HG03469 (cell line): ENCODE results near the gene JMY.
"Not testable (repeated sequence)": the region's sequence is repeated elsewhere in the genome, so short reads cannot be mapped to it uniquely, and the experiment has no call there.

Source experiments
- ATAC-seq: cut with Tn5 transposase; IDR thresholded peaks from one replicate; pipeline ENCODE4 v1.9.1; 2021; ENCODE audit warnings: mild to moderate bottlenecking, moderate library complexity, moderate number of reproducible peaks; ENCODE audit not compliant: unreplicated experiment

The JMY gene

GRCh38 chr5:79236970-79237739 is 1.2 kb downstream of the JMY start:
- ATAC-seq: no peak

DNA sequence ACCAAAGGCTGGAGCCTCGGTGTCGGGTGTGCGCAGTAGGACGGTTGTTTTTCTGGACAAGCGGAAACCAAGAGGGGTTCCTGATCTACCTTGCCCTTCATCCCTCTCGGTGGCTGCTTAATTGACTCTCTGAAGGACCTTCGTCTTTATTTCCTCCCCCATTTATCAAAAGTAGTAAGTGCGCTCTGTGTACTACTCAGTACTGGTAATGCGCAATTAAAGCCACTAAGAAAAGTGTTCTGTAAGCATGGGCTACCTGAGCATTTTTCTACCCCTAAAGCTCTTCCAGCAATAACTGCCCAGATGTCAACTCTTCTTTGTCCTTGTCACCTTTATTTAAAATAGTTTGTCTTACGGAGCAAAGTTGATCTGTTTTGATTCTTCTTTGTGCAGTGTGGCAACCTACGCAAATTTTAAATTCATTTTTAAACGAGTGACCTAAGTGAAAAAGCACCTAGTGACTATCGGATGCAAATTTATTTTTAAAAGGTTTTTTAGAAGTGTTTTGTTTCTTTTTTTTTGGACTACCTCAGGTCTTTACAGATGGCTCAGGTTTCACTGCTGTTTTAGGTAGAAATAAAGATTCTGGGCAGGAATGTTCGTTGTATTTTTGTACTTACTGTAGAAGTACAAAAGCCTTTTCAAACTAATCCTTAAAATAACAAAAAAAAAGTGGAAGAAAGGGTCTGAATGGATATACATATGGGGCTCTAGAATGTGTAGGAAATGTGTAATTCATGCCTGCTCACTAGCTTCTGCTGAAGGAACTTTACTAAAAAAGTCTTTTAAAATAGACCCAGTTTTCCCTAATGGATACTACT is 2.0 kb downstream of the JMY start:
- ATAC-seq: no peak

DNA sequence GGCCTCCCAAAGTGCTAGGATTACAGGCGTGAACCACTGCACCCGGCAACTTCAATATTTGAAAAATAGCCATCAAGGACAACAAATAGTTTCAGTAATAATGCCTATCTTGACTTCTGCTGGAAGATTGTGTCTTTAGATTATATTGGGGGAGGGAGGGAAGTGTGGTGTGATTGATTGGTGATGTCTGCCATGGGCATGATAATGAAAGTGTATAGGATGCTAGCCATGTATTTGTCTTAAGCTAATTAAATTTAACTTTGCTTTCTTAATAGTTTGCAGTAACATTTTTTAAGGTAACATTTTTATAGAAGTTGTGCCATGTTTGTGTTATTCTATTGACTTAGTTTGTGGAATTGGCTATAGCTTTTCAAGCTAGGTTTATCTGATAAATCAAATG is 4.6 kb downstream of the JMY start:
- no peak for ATAC-seq

DNA sequence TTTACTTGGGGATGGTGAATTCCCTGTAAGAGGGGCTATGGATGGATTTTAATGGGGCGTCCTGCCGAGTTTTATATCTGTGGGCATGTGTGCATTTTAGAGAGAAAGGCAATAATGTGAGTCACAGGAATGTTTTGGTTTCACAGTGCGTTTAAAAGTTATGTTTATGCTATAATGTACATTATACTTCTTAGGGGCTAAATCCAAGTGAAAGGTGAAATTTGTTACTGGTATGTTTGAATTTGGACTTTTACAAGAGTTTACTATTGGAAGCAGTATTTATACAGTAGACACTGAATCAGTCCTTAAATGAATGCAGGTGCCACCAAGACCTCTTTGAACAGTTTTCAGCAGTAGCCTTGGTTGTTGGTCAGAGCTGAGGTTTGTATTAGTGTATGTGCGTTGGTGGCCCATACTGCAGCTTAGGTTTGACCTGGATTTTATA is 5.6 kb downstream of the JMY start:
- no peak for ATAC-seq

DNA sequence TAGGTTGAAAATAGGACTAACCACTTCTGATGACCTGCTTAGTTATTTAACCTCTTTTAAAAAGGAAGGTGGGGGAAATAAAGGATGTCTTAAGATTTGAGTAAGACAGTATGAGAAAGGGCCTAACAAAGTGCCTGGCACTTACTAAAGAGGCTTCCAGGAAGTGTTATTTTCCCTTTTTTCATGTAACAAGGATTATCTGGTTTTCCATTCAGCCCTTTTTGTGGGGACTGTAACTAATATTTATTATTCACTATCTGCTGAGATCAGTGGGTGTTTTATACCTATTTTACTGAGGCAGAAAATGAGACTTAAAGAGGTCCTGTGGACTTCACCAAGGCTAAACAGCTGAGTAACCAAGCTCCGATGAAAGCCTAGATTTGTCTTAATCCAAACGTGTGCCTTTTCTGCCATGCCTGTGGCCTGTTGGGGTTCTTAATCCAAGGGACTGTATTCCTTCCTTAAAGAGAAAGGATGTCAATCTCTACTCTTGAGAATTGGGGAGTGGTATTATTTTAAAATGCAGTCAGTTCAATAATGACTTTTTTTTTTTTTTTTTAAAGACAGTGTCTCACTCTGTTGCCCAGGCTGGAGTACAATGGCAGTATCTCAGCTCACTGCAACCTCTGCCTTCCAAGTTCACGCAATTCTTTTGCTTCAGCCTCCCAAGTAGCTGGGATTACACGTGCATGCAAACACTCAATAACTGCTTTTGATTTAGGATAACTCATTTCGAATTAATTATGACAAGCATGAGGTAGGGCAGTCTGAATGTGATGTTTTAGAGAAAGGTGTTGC is 6.5 kb downstream of the JMY start:
- no peak for ATAC-seq

- no peak for ATAC-seq
Measured at GRCh38 chr5:79243224-79243623, 7.3 kb downstream of the JMY start.

- ATAC-seq: not testable (repeated sequence)
Measured at GRCh38 chr5:79254067-79254466, 18.1 kb downstream of the JMY start.

DNA sequence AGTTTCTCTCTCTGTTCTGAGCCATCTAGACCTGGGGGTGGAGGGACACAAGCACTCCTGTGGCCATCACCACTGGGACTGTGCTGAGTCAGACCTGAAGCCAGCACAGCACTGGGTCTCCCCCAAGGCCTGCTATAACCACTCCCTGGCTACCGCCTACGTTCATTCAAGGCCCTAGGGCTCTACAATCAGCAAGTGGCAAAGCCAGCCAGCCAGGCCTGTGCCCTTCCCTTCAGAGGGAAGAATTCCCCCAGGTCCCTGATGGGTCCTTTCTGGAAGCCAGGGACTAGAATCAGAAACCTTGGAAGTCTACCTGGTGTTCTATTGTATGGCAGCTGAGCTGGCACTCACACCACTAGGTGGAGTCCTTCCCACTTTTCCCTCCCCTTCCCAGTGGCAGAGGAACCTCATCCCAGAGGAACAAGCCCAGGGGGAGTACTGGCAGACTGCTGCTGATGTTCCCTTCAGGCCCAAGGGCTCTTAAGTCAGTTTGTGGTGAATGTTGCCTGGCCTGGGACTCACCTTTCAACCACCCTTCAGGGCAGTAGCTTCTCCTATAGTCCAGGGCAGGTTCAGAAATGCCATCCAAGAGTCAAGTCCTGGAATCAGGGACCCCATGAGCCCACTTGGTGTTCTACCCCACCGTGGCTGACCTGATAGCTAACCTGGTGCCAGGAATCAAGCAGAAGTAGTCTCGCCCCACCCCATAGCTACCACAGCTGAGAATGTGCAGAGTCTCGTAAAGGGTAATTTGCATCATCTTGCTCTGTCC is 20.0 kb downstream of the JMY start:
- ATAC-seq: no peak

- ATAC-seq: no peak
Measured at GRCh38 chr5:79256563-79256962, 20.6 kb downstream of the JMY start.

GRCh38 chr5:79257314-79257713 is 21.4 kb downstream of the JMY start:
- ATAC-seq: no peak

GRCh38 chr5:79258801-79259200 is 22.9 kb downstream of the JMY start:
- ATAC-seq: no peak

GRCh38 chr5:79259383-79259782 is 23.5 kb downstream of the JMY start:
- no peak for ATAC-seq

DNA sequence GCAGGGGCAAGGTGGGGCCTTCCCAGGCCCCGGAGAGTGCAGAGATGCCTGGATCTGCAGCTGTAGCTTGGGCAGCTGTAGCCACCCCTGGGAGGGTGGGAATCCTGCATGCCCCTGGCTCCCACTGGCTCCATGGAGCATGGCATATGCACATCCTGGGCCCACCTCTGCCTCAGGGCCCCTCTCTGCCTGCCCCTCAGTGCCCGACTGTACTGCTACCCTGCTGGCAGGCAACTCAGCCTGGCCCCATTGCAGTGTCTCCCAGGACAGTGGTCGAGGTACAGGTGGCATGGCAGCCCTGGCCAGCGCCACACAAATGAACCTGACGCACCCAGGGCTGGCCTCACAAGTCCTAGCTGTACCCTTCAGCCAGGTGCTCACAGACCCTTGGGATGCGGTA is 23.9 kb downstream of the JMY start:
- ATAC-seq: no peak

- no peak for ATAC-seq
Measured at GRCh38 chr5:79261897-79262296, 26.0 kb downstream of the JMY start.

DNA sequence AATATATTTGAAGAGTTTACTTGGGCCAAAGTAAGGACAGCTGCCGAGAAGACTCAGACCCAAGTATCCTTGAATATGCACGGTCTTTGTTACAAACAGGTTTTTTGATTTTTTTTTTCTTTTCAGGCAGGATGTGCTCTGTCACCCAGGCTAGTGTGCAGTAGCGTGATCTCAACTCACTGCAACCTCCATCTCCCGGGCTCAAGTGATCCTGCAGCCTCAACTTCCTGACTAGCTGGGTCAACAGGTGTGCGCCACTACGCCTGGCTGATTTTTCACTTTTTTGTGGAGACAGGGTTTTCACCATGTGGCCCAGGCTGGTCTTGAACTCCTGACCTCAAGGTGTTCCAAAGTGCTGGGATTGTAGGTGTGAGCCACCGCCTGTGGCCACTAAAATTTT is 27.4 kb downstream of the JMY start:
- no peak for ATAC-seq

DNA sequence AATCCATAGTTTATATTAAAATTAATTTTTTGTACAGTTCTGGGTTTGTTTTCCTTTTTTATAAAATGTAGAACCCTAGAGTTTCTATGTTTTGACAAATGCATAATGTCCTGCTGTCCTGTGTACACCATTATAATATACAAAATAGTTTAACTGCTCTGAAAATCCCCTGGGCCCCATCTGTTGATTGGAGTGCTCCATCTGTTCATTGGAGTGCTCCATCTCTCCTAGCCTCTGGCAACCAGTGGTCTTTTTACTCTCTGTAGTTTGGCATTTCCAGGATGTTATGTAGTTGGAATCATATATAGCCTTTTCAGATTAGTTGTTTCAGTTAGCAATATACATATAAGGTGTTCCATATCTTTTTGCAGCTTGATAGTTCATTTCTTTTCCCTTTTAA is 31.2 kb downstream of the JMY start:
- no peak for ATAC-seq

GRCh38 chr5:79269733-79270166 is 33.8 kb downstream of the JMY start:
- ATAC-seq: no peak

DNA sequence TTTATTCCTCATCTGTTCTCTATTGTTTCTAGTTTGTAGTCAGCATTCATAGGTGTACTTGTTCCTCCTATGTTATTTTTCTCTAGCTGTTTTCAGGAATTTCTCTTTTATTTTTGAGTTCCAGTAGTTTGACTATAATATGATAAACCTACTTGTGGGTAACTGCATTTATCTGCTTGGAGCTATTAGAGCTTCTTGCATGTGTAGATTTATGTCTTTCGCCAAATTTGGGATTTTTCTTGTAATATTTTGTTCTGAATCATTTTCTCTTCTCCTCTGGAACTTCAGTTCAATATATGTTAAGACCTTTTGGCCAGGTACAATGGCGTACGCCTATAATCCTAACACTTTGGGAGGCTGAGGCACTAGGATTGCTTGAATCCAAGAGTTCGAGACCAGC is 37.4 kb downstream of the JMY start:
- ATAC-seq: no peak

DNA sequence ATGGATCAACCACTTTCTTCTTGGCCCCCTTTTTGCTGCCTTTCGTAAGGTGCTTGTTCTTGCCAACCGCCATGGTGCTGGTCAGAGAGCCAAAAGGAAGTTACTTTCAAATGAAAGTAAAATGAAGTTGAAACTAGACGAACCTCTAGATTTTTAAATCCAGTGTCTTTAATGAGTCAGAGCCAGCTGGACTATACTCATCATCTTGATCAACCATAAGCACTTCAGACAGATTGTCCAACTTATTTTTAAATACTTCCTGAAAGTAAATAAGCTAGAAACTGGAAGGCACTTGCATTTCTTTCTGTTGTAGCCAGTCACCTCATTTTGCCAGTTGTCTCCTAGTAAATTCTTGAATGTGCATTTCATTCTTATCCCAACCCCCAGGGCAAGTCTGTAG is 48.9 kb downstream of the JMY start:
- ATAC-seq: no peak

GRCh38 chr5:79285285-79285684 is 49.4 kb downstream of the JMY start:
- no peak for ATAC-seq

DNA sequence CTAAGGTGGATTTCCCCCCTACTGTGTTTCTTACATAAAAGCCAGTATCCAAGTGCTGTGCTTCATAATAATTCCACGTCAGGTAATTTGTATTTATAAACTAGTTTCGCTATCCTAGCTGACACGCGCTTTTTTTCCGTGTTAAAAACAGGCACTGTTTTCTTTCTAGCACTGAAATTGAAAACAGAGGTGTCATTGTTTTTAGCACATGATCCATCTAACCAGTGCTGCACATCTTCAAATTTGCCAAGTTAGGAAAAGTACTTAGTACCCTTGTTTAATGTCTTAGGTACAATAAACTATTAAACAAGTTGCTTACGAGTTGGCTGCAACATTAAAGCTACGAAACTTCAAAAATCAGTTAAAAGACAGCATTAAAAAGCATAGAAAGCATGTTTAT is 49.9 kb downstream of the JMY start:
- no peak for ATAC-seq
